ENCODE measurements around the gene LUC7L2. TPM values are rescaled to one million over a fixed set of nuclear protein-coding genes. Genes with fewer than 3 reads are reported as not detected.

Gene LUC7L2
- total and polyA plus RNA-seq, 9 of the 15 experiments (the other 6 are each of a cell fraction or from before 2014, with no cell fraction given), result 56.1 to 207 (median 141) TPM

- TF ChIP-seq ZNF395 (CRISPR knock-in tag; IDR thresholded peaks at IDR 0.05) (peak; percentile 39; the same call in 1 of the 2 replicates), ZBTB40 (IDR thresholded peaks at IDR 0.05) (peak; percentile 45; the same call in 1 of the 2 replicates), ZBTB40 (CRISPR knock-in tag; IDR thresholded peaks at IDR 0.05) (no peak), PTRF (tag; IDR thresholded peaks at IDR 0.05) (no peak), MAFG (tag; conservative IDR thresholded peaks at IDR 0.05) (no peak), SMARCE1 (IDR thresholded peaks at IDR 0.05) (0 out of 2 replicates have a peak, but pooled peaks have one; percentile 24), ZNF184 (CRISPR knock-in tag; IDR thresholded peaks at IDR 0.05) (no peak), SMARCA5 (IDR thresholded peaks at IDR 0.05) (no peak), HES1 (IDR thresholded peaks at IDR 0.05; ENCODE audit: low read depth) (no peak), FOXJ3 (CRISPR knock-in tag; IDR thresholded peaks at IDR 0.05) (no peak), ZNF717 (CRISPR knock-in tag; IDR thresholded peaks at IDR 0.05) (no peak), TRIM24 (IDR thresholded peaks at IDR 0.05) (no peak)
- TF ChIP-seq, protein P1, sequence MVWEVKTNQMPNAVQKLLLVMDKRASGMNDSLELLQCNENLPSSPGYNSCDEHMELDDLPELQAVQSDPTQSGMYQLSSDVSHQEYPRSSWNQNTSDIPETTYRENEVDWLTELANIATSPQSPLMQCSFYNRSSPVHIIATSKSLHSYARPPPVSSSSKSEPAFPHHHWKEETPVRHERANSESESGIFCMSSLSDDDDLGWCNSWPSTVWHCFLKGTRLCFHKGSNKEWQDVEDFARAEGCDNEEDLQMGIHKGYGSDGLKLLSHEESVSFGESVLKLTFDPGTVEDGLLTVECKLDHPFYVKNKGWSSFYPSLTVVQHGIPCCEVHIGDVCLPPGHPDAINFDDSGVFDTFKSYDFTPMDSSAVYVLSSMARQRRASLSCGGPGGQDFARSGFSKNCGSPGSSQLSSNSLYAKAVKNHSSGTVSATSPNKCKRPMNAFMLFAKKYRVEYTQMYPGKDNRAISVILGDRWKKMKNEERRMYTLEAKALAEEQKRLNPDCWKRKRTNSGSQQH (CRISPR knock-in tag; IDR thresholded peaks at IDR 0.05), result no peak
- TF ChIP-seq, protein P2, sequence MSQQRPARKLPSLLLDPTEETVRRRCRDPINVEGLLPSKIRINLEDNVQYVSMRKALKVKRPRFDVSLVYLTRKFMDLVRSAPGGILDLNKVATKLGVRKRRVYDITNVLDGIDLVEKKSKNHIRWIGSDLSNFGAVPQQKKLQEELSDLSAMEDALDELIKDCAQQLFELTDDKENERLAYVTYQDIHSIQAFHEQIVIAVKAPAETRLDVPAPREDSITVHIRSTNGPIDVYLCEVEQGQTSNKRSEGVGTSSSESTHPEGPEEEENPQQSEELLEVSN (IDR thresholded peaks at IDR 0.05; ENCODE audit: borderline replicate concordance in 1 of 2, extremely low read depth in 1 of 2, insufficient read depth in 1 of 2, insufficient read length in 1 of 2, low read depth in 1 of 2, low read length in 1 of 2, poor library complexity in 1 of 2, severe bottlenecking in 1 of 2), result no peak
These were observed 1.8 kb downstream of the LUC7L2 start (continued) for GRCh38 chr7:139361523-139361922.
